Cerebellar cortex (tissue), 1 donor: ENCODE measurements around the gene ZDHHC22.

Experiments used
- DNase-seq: peaks from one replicate; pipeline ENCODE4 v3.0.0-alpha.2; 2015; ENCODE audit warnings: low spot score

Gene ZDHHC22

GRCh38 chr14:77141214-77142004 lies at the start of gene ZDHHC22:
TSS of gene ZDHHC22 (minus strand) at chr14:77141791. CDS start at chr14:77139738, 2,053 bp downstream.
- no peak for DNase-seq

GRCh38 chr14:77190977-77191376 lies 49.4 kb upstream of the ZDHHC22 start:
- DNase-seq = no peak

- no peak for DNase-seq
Observed at GRCh38 chr14:77189479-77189878, 47.9 kb upstream of the ZDHHC22 start.

GRCh38 chr14:77187649-77188012 lies 46.0 kb upstream of the ZDHHC22 start:
- DNase-seq = no peak

GRCh38 chr14:77186911-77187648 lies 45.5 kb upstream of the ZDHHC22 start:
- DNase-seq = no peak

- no peak for DNase-seq
Observed at GRCh38 chr14:77185093-77185465, 43.5 kb upstream of the ZDHHC22 start.

GRCh38 chr14:77184396-77185092 lies 43.0 kb upstream of the ZDHHC22 start:
- no peak for DNase-seq

GRCh38 chr14:77183896-77184295 lies 42.3 kb upstream of the ZDHHC22 start:
- DNase-seq = peak; percentile 88

- DNase-seq = peak; percentile 93
Observed at GRCh38 chr14:77181603-77182437, 40.2 kb upstream of the ZDHHC22 start, which contains the start of gene TMEM63C. TSS of gene TMEM63C (plus strand) at chr14:77181798. CDS start at chr14:77218814, 37,016 bp downstream.

- DNase-seq = no peak
Observed at GRCh38 chr14:77180726-77181602, 39.4 kb upstream of the ZDHHC22 start.

- DNase-seq = no peak
Observed at GRCh38 chr14:77178656-77179055, 37.1 kb upstream of the ZDHHC22 start.

GRCh38 chr14:77177702-77178101 lies 36.1 kb upstream of the ZDHHC22 start:
- DNase-seq = no peak

GRCh38 chr14:77175843-77176242 lies 34.3 kb upstream of the ZDHHC22 start:
- DNase-seq = no peak

- DNase-seq = peak; percentile 92
Observed at GRCh38 chr14:77173911-77174617, 32.5 kb upstream of the ZDHHC22 start.

- no peak for DNase-seq
Observed at GRCh38 chr14:77172916-77173315, 31.3 kb upstream of the ZDHHC22 start.

GRCh38 chr14:77170045-77170444 lies 28.5 kb upstream of the ZDHHC22 start:
- DNase-seq = no peak

- DNase-seq = no peak
Observed at GRCh38 chr14:77161011-77161410, 19.4 kb upstream of the ZDHHC22 start.

GRCh38 chr14:77158882-77159255 lies 17.3 kb upstream of the ZDHHC22 start:
- DNase-seq = no peak

GRCh38 chr14:77158175-77158881 lies 16.7 kb upstream of the ZDHHC22 start:
- no peak for DNase-seq

- DNase-seq = no peak
Observed at GRCh38 chr14:77157740-77158139, 16.1 kb upstream of the ZDHHC22 start.
